ENCODE measurements around the gene ATP6V0A1.

DNA sequence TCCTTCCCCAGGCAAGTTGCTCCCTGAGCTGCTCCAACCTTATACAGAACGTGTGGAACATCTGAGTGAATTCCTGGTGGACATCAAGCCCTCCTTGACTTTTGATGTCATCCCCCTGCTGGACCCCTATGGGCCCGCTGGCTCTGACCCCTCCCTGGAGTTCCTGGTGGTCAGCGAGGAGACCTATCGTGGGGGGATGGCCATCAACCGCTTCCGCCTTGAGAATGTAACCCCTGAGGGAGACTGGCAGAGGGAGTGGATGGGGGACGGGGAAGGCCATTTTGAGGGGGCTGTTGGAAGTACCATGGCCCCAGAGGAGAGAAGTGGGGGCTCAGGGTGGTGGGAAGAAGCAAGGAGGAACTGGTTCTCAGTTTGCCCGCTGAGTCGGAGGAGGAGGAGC lies 105.3 kb downstream of the ATP6V0A1 start:
- TF ChIP-seq, protein P1, sequence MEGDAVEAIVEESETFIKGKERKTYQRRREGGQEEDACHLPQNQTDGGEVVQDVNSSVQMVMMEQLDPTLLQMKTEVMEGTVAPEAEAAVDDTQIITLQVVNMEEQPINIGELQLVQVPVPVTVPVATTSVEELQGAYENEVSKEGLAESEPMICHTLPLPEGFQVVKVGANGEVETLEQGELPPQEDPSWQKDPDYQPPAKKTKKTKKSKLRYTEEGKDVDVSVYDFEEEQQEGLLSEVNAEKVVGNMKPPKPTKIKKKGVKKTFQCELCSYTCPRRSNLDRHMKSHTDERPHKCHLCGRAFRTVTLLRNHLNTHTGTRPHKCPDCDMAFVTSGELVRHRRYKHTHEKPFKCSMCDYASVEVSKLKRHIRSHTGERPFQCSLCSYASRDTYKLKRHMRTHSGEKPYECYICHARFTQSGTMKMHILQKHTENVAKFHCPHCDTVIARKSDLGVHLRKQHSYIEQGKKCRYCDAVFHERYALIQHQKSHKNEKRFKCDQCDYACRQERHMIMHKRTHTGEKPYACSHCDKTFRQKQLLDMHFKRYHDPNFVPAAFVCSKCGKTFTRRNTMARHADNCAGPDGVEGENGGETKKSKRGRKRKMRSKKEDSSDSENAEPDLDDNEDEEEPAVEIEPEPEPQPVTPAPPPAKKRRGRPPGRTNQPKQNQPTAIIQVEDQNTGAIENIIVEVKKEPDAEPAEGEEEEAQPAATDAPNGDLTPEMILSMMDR (conservative IDR thresholded peaks at IDR 0.05; ENCODE audit: low read depth, low read length) = no peak
- no peak for TF ChIP-seq EZH2 (IDR thresholded peaks at IDR 0.05; ENCODE audit: borderline replicate concordance, low read depth, low read length, poor library complexity, severe bottlenecking)
